SK-N-SH (cell line): ENCODE measurements around the gene BPNT1. TPM values are rescaled to one million over a fixed set of nuclear protein-coding genes. Genes with fewer than 3 reads are reported as not detected.

Source experiments
- CTCF ChIA-PET: fragments of 300-600, 350-600 bp; formaldehyde crosslinking; extraction: SDS; loops from one replicate; lab custom pipeline; 2021; lab: Yijun Ruan, JAX
- POLR2A ChIA-PET: fragments of 350-600 bp; sonication (Branson Sonifier 250); formaldehyde crosslinking; extraction: SDS; loops from one replicate; lab custom pipeline; 2020; ENCODE audit warnings: antibody characterized with exemption, inconsistent platforms; lab: Yijun Ruan, JAX
- DNase-seq: peaks from one replicate; pipeline ENCODE4 v3.0.0; 2012
- H2AFZ ChIP-seq: fragments of 200-600 bp; sonication (generic); 2 replicates; pipeline ENCODE4 v1.8.1; 2016; ENCODE audit warnings: antibody characterized with exemption, mild to moderate bottlenecking, low read depth
- H3F3A ChIP-seq: fragments of 200-600 bp; sonication (generic); replicated peaks from 2 replicates; pipeline ENCODE3; 2016; ENCODE audit warnings: antibody characterized with exemption, mild to moderate bottlenecking; ENCODE audit not compliant: insufficient read depth
- H3K27ac ChIP-seq, 2 experiments: fragments of 200-500 bp in 1 of 2; fragments of 200-600 bp in 1 of 2; sonication (Bioruptor generic) in 1 of 2; sonication (generic), shearing (Covaris generic) in 1 of 2; 2 replicates each; pipeline versions ENCODE4 v1.5.1 to v1.6.1; 2014 to 2016; ENCODE audit warnings: low read depth in 2 of 2, inconsistent platforms in 1 of 2, low read length in 1 of 2, mild to moderate bottlenecking in 1 of 2, mixed read lengths in 1 of 2
- H3K27me3 ChIP-seq: fragments of 200-600 bp; sonication (generic), shearing (Covaris generic); 2 replicates; pipeline ENCODE4 v1.6.1; 2016; ENCODE audit warnings: mixed run types; ENCODE audit not compliant: insufficient read depth
- H3K36me3 ChIP-seq, 2 experiments: fragments of 200-500 bp in 1 of 2; fragments of 200-600 bp in 1 of 2; sonication (Bioruptor generic) in 1 of 2; sonication (generic) in 1 of 2; replicated peaks in 1 of 2; 2 replicates each; pipeline versions ENCODE3 to v1.5.1; 2014 to 2016; ENCODE audit warnings: low read length in 1 of 2, mild to moderate bottlenecking in 1 of 2; ENCODE audit not compliant: insufficient read depth in 2 of 2, control insufficient read depth in 1 of 2
- H3K4me1 ChIP-seq, 2 experiments: fragments of 200-500 bp in 1 of 2; fragments of 200-600 bp in 1 of 2; sonication (Bioruptor generic) in 1 of 2; sonication (generic), shearing (Covaris generic) in 1 of 2; 2 replicates each; pipeline versions ENCODE4 v1.5.1 to v1.6.1; 2014 to 2016; ENCODE audit warnings: low read depth in 1 of 2, low read length in 1 of 2, mixed run types in 1 of 2; ENCODE audit not compliant: insufficient read depth in 2 of 2, control insufficient read depth in 1 of 2
- H3K4me2 ChIP-seq: fragments of 200-600 bp; sonication (generic), shearing (Covaris generic); 2 replicates; pipeline ENCODE4 v1.6.1; 2017; ENCODE audit warnings: mixed run types
- H3K4me3 ChIP-seq, 2 experiments: fragments of 200-500 bp in 1 of 2; fragments of 200-600 bp in 1 of 2; sonication (Bioruptor generic) in 1 of 2; sonication (generic), shearing (Covaris generic) in 1 of 2; 2 replicates each; pipeline versions ENCODE4 v1.5.1 to v1.8.1; 2014 to 2016; ENCODE audit warnings: low read depth in 2 of 2, inconsistent platforms in 1 of 2, low read length in 1 of 2, mild to moderate bottlenecking in 1 of 2, mixed read lengths in 1 of 2, moderate library complexity in 1 of 2
- H3K79me2 ChIP-seq: fragments of 200-600 bp; sonication (generic); 2 replicates; pipeline ENCODE4 v1.8.1; 2017; ENCODE audit warnings: mild to moderate bottlenecking; ENCODE audit not compliant: insufficient read depth
- H3K9ac ChIP-seq: fragments of 200-600 bp; sonication (generic); 2 replicates; pipeline ENCODE4 v1.6.1; 2017; ENCODE audit warnings: mixed run types
- H3K9me2 ChIP-seq: fragments of 200-600 bp; sonication (generic); 2 replicates; pipeline ENCODE4 v1.6.1; 2017; ENCODE audit warnings: mixed run types
- H3K9me3 ChIP-seq: fragments of 200-600 bp; sonication (generic); 2 replicates; pipeline ENCODE4 v1.6.1; 2017; ENCODE audit warnings: mixed run types, mild to moderate bottlenecking, moderate library complexity
- H4K20me1 ChIP-seq: fragments of 200-600 bp; sonication (generic); 2 replicates; pipeline ENCODE4 v1.6.1; 2017; ENCODE audit warnings: mild to moderate bottlenecking, mixed run types; ENCODE audit not compliant: insufficient read depth
- ELF1 ChIP-seq: IDR thresholded peaks from 2 replicates; pipeline ENCODE4 v1.4.0; 2012
- EP300 ChIP-seq, 2 experiments: IDR thresholded peaks; 2 replicates each; pipeline versions ENCODE4 v1.4.0 to v1.6.1; 2012; ENCODE audit warnings: borderline replicate concordance in 1 of 2, low read depth in 1 of 2, low read length in 1 of 2
- EZH2phosphoT487 ChIP-seq: fragments of 200-600 bp; sonication (generic); IDR thresholded peaks from 2 replicates; pipeline ENCODE4 v1.6.1; 2017; ENCODE audit warnings: low read depth, mixed run types, mild to moderate bottlenecking, antibody characterized with exemption, moderate library complexity, borderline replicate concordance
- FOSL2 ChIP-seq: IDR thresholded peaks from 2 replicates; pipeline ENCODE4 v1.4.0; 2012; ENCODE audit warnings: low read depth, mild to moderate bottlenecking, moderate library complexity, borderline replicate concordance
- FOXM1 ChIP-seq: IDR thresholded peaks from 2 replicates; pipeline ENCODE4 v1.4.0; 2012; ENCODE audit warnings: low read depth, mild to moderate bottlenecking
- GABPA ChIP-seq: IDR thresholded peaks from 2 replicates; pipeline ENCODE4 v1.4.0; 2012; ENCODE audit warnings: low read depth, mild to moderate bottlenecking
- GATA2 ChIP-seq: sonication (generic); formaldehyde crosslinking; IDR thresholded peaks from 2 replicates; pipeline ENCODE4 v1.5.0; 2020; ENCODE audit warnings: mild to moderate bottlenecking, missing genetic modification reagents
- IRF3 ChIP-seq: fragments of 150-350 bp; IDR thresholded peaks from 2 replicates; pipeline ENCODE4 v1.6.1; 2016; ENCODE audit warnings: mild to moderate bottlenecking, low read depth, low read length
- MEF2A ChIP-seq: IDR thresholded peaks from 2 replicates; pipeline ENCODE4 v1.4.0; 2012; ENCODE audit warnings: low read depth, borderline replicate concordance
- MXI1 ChIP-seq: IDR thresholded peaks from 2 replicates; pipeline ENCODE4 v1.6.1; 2012; ENCODE audit warnings: mild to moderate bottlenecking, low read depth, low read length, improper control_type of control experiment
- NRF1 ChIP-seq: IDR thresholded peaks from 2 replicates; pipeline ENCODE4 v1.6.1; 2012; ENCODE audit warnings: low read depth, mild to moderate bottlenecking, low read length
- REST ChIP-seq: IDR thresholded peaks from 2 replicates; pipeline ENCODE4 v1.6.1; 2012; ENCODE audit warnings: mild to moderate bottlenecking, low read depth, low read length, moderate library complexity
- RFX5 ChIP-seq: IDR thresholded peaks from 2 replicates; pipeline ENCODE4 v1.6.1; 2012; ENCODE audit warnings: mild to moderate bottlenecking, improper control_type of control experiment, low read length
- RXRA ChIP-seq: IDR thresholded peaks from 2 replicates; pipeline ENCODE4 v1.4.0; 2012; ENCODE audit warnings: low read depth, mild to moderate bottlenecking, borderline replicate concordance
- SIN3A ChIP-seq: IDR thresholded peaks from 2 replicates; pipeline ENCODE4 v1.6.1; 2012; ENCODE audit warnings: low read depth, mild to moderate bottlenecking, low read length, moderate library complexity, borderline replicate concordance
- SMC3 ChIP-seq: IDR thresholded peaks from 2 replicates; pipeline ENCODE4 v1.6.1; 2012; ENCODE audit warnings: low read depth, low read length, improper control_type of control experiment
- TCF12 ChIP-seq: IDR thresholded peaks from 2 replicates; pipeline ENCODE4 v1.4.0; 2012
- TEAD4 ChIP-seq: IDR thresholded peaks from 2 replicates; pipeline ENCODE4 v1.4.0; 2012; ENCODE audit warnings: mild to moderate bottlenecking, borderline replicate concordance; ENCODE audit not compliant: insufficient read depth
- YY1 ChIP-seq: IDR thresholded peaks from 2 replicates; pipeline ENCODE4 v1.4.0; 2012; ENCODE audit warnings: low read depth, mild to moderate bottlenecking
- WGBS: methylation state at CpG from one replicate; pipeline ENCODE4 v1.1.6; 2017; ENCODE audit warnings: low lambda C conversion rate; 5-methylcytosine and 5-hydroxymethylcytosine counted together
- polyA plus RNA-seq, 3 experiments: library from polyadenylated mRNA; depleted of rRNA; stranded (reverse); fragments of >200 nt; gene quantifications; 2 replicates each; pipeline ENCODE4 v1.2.3, GENCODE V29; 2012

BPNT1 gene
- polyA plus RNA-seq, 1 of the 3 experiments (the other 2 are of a cell fraction) = 44.6 TPM

DNA sequence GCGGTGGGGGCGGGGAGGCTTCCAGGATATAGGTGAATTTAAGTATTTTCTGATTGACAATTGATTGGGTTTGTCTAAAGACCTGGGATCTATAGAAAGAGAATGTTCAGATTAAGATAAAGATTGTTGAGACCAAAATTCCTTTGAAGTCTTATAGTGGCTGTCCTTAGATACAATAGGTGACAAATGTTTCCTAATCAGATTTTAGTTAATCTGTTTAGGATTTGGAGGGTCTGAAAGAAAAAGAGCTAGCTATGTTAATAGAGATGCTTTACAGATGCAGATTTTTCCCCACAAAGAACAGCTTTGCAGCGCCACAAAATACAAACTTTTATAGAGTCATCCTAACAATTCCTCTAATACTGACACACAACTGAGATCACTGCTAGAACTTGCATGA is 28.7 kb downstream of the BPNT1 start:
- Histone ChIP-seq H4K20me1 (no peaks in the 10 kb centered on the region), H3K27ac (no peak overlapping the region), H3K79me2 (no peaks in the 10 kb centered on the region), H3K4me2 (no peak overlapping the region), H3K4me3 (no peak overlapping the region), H3K27me3 (no peaks in the 10 kb centered on the region), H3K9me2 (no peaks in the 10 kb centered on the region), H3K36me3 (peaks cover 42 to 43% of the 10 kb centered on the region in 2 experiments), H3K9ac (no peak overlapping the region), H2AFZ (no peak overlapping the region), H3F3A (no peaks in the 10 kb centered on the region)
- CTCF ChIA-PET = no interaction called here
- 99% methylated on average over 3 of the region's 3 CpGs for WGBS
- POLR2A ChIA-PET = no interaction called here
- no peak for TF ChIP-seq EZH2phosphoT487
- no peak for TF ChIP-seq SMC3
- TF ChIP-seq MXI1 = no peak
- TF ChIP-seq GABPA = no peak
- TF ChIP-seq SIN3A = no peak
- TF ChIP-seq TEAD4 = no peak
- no peak for TF ChIP-seq MEF2A
- TF ChIP-seq RFX5 = no peak
- no peak for TF ChIP-seq REST
- no peak for TF ChIP-seq EP300 (IDR thresholded peaks at IDR 0.05; ENCODE audit: borderline replicate concordance in 1 of 2, low read depth in 1 of 2, low read length in 1 of 2)
- TF ChIP-seq RXRA = no peak
- TF ChIP-seq YY1 = no peak
- TF ChIP-seq, all 33 proteins: peak for 0
- Histone ChIP-seq H3K4me1 (no peaks in the 10 kb centered on the region), H3K9me3 (no peaks in the 10 kb centered on the region)
- no peak for DNase-seq

DNA sequence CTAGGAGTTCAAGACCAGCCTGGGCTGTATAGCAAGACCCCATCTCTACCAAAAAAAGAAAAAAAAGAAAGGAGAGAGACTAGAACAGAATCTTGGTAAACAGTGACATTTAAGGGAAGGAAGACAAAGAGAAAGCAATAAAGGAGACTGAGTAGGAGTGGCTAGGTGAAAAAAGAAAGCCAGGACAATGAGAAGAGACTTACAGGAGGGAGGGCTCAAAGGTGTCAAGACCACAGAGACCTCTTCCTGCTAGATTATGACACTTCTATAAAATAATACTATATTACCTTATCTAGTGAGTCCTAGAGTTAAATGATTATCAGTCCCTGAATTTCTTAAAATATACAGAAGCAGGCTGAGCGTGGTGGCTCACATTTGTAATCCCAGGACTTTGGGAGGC is 33.2 kb downstream of the BPNT1 start:
- TF ChIP-seq YY1 (no peak), FOXM1 (no peak), FOSL2 (no peak), SMC3 (no peak), ELF1 (no peak), TCF12 (no peak), IRF3 (no peak), GABPA (no peak), GATA2 (CRISPR knock-in tag) (no peak), NRF1 (no peak), REST (no peak)
- ChIA-PET CTCF (no interaction called here), POLR2A (no interaction called here)
- Histone ChIP-seq H3K27me3 (no peaks in the 10 kb centered on the region), H3K79me2 (no peaks in the 10 kb centered on the region), H3K27ac (no peak overlapping the region), H3K36me3 (peaks cover 15 to 22% of the 10 kb centered on the region in 2 experiments), H2AFZ (no peak overlapping the region), H4K20me1 (no peaks in the 10 kb centered on the region), H3K4me2 (no peak overlapping the region), H3K9me3 (no peaks in the 10 kb centered on the region), H3K9me2 (no peaks in the 10 kb centered on the region), H3F3A (peaks cover 9% of the 10 kb centered on the region), H3K4me3 (no peak overlapping the region), H3K4me1 (no peaks in the 10 kb centered on the region), H3K9ac (no peak overlapping the region)
- no peak for DNase-seq
- 90% methylated on average over 1 of the region's 1 CpG for WGBS
